ENCODE measurements around the gene CDCA5.
A peak's percentile ranks its signal among the peaks of the same experiment; 100 is the strongest.
"Not testable (repeated sequence)": the region's sequence is repeated elsewhere in the genome, so short reads cannot be mapped to it uniquely, and the experiment has no call there.

The CDCA5 gene

GRCh38 chr11:65118891-65119669 is 35.2 kb upstream of the CDCA5 start:
- not testable (repeated sequence) for DNase-seq

DNA sequence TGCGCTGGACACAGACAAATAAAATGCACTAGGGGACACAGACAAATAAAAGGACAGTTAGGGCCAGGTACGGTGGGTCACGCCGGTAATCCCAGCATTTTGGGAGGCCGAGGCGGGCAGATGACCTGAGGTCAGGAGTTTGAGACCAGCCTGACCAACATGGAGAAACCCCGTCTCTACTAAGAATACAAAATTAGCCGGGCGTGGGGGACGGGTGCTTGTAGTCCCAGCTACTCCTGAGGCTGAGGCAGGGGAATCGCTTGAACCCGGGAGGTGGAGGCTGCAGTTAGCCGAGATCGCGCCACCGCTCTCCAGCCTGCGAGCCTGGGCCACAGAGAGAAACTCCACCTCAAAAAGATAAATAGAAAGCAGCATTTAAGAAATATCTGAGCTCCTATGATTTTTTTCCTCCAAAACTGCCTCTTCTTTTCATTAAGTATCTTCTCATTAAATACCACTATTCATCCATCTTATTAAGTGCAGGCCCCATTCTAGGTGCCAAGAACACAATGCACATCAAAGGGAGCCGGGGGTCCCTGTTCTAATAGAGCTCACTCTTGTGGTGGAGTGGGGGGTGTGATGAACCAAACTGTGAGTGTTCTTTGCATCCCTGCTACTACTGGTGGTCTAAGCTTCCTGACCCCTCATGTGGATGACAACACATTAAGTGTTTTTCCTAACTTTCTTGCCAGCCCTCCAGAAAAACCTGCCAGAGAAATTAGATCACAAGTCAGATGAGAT is 34.4 kb upstream of the CDCA5 start:
- no peak for DNase-seq

GRCh38 chr11:65117206-65118096 is 33.6 kb upstream of the CDCA5 start, which contains the start of gene ZNHIT2:
Gene ZNHIT2 (minus strand): TSS chr11:65117701. CDS start chr11:65117653, 48 bp downstream.
- DNase-seq = peak; percentile 100

GRCh38 chr11:65116370-65117205 is 32.7 kb upstream of the CDCA5 start:
- peak; percentile 60 to 65 for DNase-seq

- DNase-seq = no peak
Observed at GRCh38 chr11:65115361-65116082, 31.7 kb upstream of the CDCA5 start.

- no peak for DNase-seq
Observed at GRCh38 chr11:65114538-65115171, 30.8 kb upstream of the CDCA5 start.

DNA sequence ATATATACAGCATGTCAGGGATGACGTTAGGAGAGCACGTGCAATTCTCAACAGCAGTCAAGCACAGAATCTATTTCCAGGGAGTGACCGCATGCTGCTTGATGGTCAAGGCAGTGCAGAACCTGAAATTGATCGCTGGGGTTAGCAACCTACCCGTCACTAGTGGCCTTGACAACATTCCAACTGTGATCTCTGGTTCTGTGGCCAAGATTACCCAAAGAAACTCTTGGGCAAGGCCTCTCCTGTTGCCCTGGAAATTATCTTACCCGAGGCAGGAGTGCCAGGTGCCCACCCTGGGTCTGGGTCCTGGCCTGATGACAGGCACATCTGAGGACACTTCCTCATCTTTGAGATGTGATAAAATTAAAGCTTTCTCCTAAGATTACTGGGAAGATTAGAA is 30.0 kb upstream of the CDCA5 start:
- DNase-seq = no peak

DNA sequence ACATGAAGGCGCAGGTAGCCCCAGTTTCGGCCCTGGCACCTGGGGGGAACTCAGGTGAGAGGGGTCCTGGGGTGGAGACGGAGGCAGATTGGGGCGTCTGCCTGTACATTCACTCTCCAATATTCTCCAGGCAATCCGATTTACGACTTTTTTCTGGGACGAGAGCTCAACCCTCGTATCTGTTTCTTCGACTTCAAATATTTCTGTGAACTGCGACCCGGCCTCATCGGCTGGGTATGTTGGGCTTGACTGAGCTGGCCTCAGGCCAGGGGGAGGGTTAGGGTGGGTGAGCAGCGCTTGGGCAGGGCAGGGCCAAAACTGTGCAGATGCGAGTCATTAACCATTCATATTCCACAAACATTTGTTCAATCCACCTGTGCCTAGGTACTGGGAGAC is 29.5 kb upstream of the CDCA5 start:
- DNase-seq = no peak

GRCh38 chr11:65112546-65113360 is 28.9 kb upstream of the CDCA5 start:
- DNase-seq = peak; percentile 70 to 72

- peak; percentile 94 to 95 for DNase-seq
Observed at GRCh38 chr11:65111744-65112545, 28.1 kb upstream of the CDCA5 start, which contains the start of gene TM7SF2. Gene TM7SF2 (plus strand): TSS chr11:65111872. CDS start chr11:65112016, 144 bp downstream.

DNA sequence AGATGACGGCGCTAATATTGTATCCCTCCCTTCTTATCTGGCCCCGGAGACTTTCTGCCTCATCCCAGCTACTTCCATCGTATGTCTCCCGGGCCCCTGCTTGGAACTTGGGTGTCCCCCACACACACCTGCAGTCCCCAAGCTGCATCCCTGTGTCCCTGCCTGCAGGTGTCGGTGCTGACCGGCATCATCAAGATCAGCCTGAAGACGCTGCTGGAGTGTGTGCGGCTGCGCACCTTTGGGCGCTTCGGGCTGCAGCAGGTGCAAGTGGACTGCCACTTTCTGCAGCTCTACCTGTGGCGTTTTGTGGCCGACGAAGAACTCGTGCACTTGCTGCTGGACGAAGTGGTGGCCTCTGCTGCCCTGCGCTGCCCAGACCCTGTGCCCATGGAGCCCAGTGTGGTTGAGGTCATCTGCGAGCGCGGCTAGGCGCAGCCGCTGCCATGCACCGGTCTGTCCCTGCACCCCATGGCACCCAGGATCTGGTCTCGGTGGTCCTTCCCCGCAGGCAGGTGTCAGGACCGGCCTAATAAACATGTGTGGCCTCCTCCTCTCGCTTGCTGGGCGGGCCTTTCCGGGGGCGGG is 27.4 kb upstream of the CDCA5 start:
- no peak for DNase-seq

GRCh38 chr11:65110354-65110861 is 26.6 kb upstream of the CDCA5 start:
- peak; percentile 84 to 99 for DNase-seq

DNA sequence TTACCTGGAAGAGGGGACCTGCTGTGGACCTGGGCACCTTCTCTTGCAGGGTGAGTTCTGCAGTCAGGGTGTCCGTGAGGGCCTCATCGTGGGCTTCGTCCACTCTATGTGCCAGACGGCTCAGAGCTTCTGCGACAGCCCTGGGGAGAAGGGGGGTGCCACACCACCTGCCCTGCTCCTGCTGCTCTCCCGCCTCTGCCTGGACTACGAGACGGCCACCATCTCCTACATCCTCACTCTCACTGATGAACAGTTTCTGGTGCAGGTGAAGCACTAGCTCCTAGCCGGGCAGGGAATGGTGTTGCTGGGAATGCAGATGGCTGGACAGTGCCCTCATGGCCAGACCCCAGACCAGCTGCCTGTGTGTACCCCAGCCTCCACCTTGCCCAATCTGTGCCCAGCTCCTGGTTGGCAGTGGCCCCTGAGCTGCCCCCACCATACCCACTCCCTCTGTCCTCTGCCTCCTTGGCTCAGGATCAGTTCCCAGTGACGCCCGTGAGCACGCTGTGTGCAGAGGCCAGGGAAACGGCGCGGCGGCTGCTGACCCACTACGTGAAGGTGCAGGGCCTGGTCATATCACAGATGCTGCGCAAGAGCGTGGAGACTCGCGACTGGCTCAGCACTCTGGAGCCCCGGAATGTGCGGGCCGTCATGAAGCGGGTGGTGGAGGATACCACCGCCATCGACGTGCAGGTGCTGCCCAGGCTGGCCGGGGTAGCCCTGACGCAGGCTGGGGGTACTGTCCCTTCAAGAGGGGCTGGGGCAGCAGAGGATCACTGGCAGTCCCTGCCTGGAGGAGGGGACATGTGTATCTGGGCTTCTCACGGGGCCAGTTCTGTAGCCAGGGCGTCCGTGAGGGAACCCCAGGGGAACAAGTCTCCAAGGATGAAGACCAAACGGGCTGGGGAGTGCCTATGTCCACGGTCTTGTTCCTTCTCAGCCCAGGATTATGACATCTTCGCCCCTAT is 25.7 kb upstream of the CDCA5 start:
- DNase-seq = no peak

DNA sequence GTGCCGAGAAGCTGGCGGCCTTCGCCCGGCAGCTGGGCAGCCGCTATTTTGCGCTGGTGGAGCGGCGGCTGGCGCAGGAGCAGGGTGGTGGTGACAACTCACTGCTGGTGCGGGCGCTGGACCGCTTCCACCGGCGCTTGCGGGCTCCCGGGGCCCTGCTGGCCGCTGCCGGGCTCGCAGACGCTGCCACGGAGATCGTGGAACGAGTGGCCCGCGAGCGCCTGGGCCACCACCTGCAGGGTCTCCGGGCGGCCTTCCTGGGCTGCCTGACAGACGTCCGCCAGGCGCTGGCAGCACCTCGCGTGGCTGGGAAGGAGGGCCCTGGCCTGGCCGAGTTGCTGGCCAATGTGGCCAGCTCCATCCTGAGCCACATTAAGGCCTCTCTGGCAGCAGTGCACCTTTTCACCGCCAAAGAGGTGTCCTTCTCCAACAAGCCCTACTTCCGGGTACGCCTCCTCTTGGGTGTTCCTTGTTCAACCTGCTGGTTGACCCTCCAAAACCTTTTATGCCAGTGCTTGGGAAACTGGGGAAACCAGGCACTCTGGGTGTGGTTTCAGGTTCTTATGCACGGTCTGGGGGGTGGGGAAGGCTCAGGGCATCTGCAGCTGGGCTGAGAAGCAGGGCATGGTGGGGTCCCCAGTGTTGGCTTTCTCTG is 24.8 kb upstream of the CDCA5 start:
- no peak for DNase-seq

- no peak for DNase-seq
Observed at GRCh38 chr11:65107751-65108468, 24.1 kb upstream of the CDCA5 start.

DNA sequence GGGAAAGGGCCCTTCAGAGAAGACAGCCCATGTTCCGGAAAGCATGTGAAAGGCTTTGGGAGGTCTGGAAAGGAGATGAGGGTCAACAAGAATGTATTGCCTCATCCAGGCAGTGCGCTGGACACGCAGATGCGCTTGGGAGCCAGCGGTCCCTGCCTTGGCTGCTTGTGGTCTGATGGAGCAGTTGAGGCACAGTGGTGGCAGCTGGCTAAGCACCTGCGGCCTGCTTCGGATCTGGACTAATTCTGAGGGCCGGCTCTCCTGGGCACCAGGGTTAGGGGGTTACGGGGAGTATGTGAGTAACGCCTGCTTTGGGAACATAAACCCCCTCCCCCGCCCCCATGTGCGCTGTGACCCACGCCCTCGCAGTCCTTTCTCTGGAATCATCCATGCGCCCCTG is 23.2 kb upstream of the CDCA5 start:
- DNase-seq = no peak
